ENCODE data around the gene CCL8. TPM values are rescaled to one million over a fixed set of nuclear protein-coding genes. Genes with fewer than 3 reads are reported as not detected.

CCL8 gene
- total RNA-seq, 1 experiment from 2014 or later = not detected

GRCh38 chr17:34290586-34290985 lies 28.6 kb upstream of the CCL8 start:
- Histone ChIP-seq H3K4me1 (ENCODE audit: control insufficient read depth, insufficient read depth, low read length) (no peaks in the 10 kb centered on the region), H3K9me3 (ENCODE audit: control insufficient read depth, insufficient read depth, low read depth, low read length) (no peaks in the 10 kb centered on the region), H3K36me3 (ENCODE audit: control insufficient read depth, insufficient read depth, low read length) (no peaks in the 10 kb centered on the region), H3K27me3 (ENCODE audit: control insufficient read depth, insufficient read depth, low read length) (no peaks in the 10 kb centered on the region), H3K4me3 (ENCODE audit: low read depth in 2 of 2, low read length in 2 of 2) (no peak overlapping the region), H3K27ac (ENCODE audit: low read length) (no peak overlapping the region)
- CTCF ChIA-PET = no interaction called here
- in situ Hi-C loops (cut with HindIII; ENCODE audit: low pct_unique_long_range_greater_than_20kb, low sequenced_read_pairs) = no loop called here
- no TSS peak for BruUV-seq (replicated peaks)
- intact Hi-C loops (cut with micrococcal nuclease; ENCODE audit: unreplicated experiment) = no loop called here
- TF ChIP-seq TCF7L2 (IDR thresholded peaks at IDR 0.05; ENCODE audit: low read depth, low read length) (no peak), POLR2AphosphoS5 (IDR thresholded peaks at IDR 0.05; ENCODE audit: low read depth, low read length) (no peak), REST (IDR thresholded peaks at IDR 0.05; ENCODE audit: insufficient read depth in 1 of 2, low read depth in 2 of 2, low read length in 1 of 2) (no peak), SIN3A (IDR thresholded peaks at IDR 0.05; ENCODE audit: borderline replicate concordance, insufficient read depth, low read depth, low read length) (no peak), CTCF (IDR thresholded peaks at IDR 0.05) (no peak)
- POLR2A ChIA-PET = no interaction called here
- DNase-seq (ENCODE audit: low read depth, low spot score) = no peak
- no peak for ATAC-seq

DNA sequence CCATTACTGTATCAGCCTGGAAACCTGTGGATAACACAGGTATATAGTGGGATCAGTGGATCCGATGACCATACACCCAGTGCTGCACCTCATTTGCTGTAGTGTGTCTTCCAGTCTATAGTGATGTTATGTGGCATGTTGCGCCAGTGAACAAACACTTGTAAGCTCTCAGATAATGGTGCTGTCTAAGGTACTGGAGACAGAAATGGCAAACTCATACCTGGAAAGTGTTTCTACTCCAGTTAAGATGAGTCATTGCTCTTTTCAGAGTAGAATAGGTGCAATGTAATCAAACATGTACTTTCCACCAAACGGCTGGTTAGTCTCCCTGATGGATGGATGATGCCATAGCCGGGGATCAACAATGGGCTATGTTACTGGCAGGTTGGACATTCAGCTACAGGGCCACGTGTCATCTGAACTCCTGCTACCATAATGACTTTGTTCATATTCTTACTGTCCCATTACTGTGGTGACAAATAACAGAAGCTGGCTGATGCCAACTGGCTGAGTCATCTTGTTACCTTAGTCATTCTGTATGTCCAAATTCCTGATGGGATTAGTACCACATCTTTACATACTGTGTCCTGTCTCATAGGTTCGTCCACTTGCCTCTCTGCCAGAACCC lies 27.4 kb upstream of the CCL8 start:
- BruUV-seq (replicated peaks) = no TSS peak

More for the DNA sequence above, 27.4 kb upstream of the CCL8 start:
- H3K36me3 ChIP-seq (ENCODE audit: control insufficient read depth, insufficient read depth, low read length) = no peaks in the 10 kb centered on the region
- intact Hi-C loops (cut with micrococcal nuclease; ENCODE audit: unreplicated experiment) (no loop called here), in situ Hi-C loops (cut with HindIII; ENCODE audit: low pct_unique_long_range_greater_than_20kb, low sequenced_read_pairs) (no loop called here)
- no peak overlapping the region for H3K27ac ChIP-seq (ENCODE audit: low read length)
- ChIA-PET CTCF (no interaction called here), POLR2A (no interaction called here)
- DNase-seq (ENCODE audit: low read depth, low spot score) (no peak), ATAC-seq (peak; percentile 81)
- H3K4me1 ChIP-seq (ENCODE audit: control insufficient read depth, insufficient read depth, low read length) = no peaks in the 10 kb centered on the region
- no peaks in the 10 kb centered on the region for H3K9me3 ChIP-seq (ENCODE audit: control insufficient read depth, insufficient read depth, low read depth, low read length)
- no peaks in the 10 kb centered on the region for H3K27me3 ChIP-seq (ENCODE audit: control insufficient read depth, insufficient read depth, low read length)
- TF ChIP-seq REST (IDR thresholded peaks at IDR 0.05; ENCODE audit: insufficient read depth in 1 of 2, low read depth in 2 of 2, low read length in 1 of 2) = peak; percentile 62 to 81; a peak in 3 of 4 replicates
- TF ChIP-seq TCF7L2 (IDR thresholded peaks at IDR 0.05; ENCODE audit: low read depth, low read length) = no peak
- no peak overlapping the region for H3K4me3 ChIP-seq (ENCODE audit: low read depth in 2 of 2, low read length in 2 of 2)
